SKM-1 (cell line): ENCODE data around the gene CH25H.
A peak's percentile ranks its signal among the peaks of the same experiment; 100 is the strongest.
"Not testable (repeated sequence)": the region's sequence is repeated elsewhere in the genome, so short reads cannot be mapped to it uniquely, and the experiment has no call there.

Experiments
- DNase-seq: peaks from one replicate; lab custom pipeline; 2025; ENCODE audit not compliant: unreplicated experiment; lab: John Stamatoyannopoulos, UW

The CH25H gene

DNA sequence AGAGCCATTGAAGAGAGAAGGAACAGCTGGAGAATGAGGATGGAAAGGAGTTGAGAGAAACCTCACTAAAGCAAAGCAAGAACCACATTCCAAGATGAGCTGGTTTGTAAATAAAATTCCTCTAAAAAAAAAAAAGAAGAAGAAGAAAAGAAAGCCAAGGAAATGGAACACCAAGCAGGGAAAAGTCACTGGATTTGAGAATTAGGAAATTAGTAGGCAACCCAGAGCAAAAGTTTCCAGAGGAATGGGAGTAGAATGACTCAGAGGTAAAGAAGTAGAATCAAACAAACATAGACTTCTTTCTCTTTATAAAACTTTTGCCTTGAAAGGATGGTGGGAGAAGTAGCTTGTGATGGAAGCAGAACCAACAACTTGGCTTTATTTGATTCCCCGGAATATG is 3.9 kb downstream of the CH25H start:
- no peak for DNase-seq

GRCh38 chr10:89202033-89202425 is 5.1 kb downstream of the CH25H start:
- no peak for DNase-seq

- no peak for DNase-seq
Measured at GRCh38 chr10:89201345-89202032, 5.6 kb downstream of the CH25H start.

- DNase-seq: no peak
Measured at GRCh38 chr10:89197473-89197872, 9.6 kb downstream of the CH25H start.

- DNase-seq: not testable (repeated sequence)
Measured at GRCh38 chr10:89191301-89191700, 15.8 kb downstream of the CH25H start.

DNA sequence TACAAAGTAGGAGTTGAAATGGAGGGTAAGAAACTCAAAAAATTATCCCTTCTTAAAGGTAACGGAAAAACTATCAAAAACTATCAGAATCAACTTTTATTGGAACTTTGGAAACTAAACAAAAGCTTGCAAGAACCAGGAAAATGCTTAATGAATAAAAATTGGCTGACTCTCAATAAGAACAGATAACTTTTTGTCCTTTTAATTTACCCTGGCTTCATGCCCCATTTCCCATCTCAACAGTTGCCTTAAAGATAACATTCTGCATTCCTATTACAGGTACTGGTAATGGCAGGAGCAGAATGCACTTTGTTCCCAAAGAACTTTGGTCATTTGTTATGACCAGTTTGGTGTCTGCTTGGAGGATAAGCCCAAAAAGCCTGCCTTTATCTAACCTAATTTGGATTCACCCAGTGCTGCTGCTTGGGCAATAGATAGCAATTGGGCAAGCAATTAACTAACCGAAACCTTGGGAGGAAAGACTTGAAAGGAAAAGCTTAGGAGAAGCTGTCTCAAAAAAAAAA is 17.8 kb downstream of the CH25H start:
- no peak for DNase-seq

DNA sequence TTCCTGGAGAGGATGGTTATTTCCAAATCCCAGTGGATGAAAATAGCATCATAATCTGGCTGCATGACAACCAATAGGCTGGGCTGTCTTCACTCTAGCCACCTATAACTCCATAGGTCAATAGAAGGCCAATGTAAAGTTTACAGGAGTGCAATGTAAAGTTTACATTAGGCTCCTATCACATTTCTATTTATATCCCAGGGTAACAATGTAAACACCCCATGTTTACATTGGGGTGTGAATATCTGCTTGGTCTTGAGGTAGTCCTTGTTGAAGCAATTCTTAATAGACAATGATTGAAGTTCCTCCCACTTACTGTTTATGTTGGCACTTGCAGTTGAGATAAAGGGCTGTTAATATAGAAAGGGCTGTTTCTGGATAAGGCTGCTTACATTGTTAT is 21.5 kb downstream of the CH25H start:
- no peak for DNase-seq

GRCh38 chr10:89184638-89185037 is 22.5 kb downstream of the CH25H start:
- no peak for DNase-seq

DNA sequence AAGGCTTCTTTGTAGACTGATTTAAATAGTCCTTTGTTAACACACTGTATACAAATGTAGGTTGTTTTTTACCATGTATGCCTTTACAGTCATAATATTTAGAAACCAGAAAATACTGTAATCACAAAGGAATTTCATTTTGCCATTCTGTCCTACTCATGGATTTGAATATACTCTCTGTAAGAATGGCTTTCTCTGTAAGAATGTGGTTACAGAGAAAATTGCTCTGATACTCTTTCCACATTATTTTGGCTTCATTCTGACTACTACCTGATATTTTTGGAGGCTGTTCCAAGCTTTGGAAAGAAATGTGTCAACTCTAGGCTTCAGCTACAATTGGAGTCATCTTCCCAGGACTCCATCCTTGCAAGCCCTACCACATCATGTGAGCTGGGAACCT is 23.5 kb downstream of the CH25H start:
- no peak for DNase-seq

DNA sequence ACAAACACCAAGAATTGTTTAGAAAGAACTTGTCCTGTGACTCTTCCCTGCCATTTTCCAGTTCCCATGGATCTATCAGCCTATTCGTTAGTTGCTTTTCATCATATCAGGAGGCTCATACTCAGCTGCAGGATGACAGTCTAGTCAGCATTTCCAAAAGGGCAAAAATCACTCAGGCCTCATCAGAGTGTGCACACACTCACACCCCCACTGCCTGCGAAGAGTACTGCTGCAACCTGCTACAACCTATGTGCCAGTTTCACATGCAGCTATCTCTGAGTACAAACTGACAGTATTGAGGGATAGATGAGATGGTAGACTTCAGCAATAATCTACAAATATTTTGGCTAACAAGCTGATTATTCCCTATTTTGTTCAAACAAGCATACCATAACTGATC is 24.2 kb downstream of the CH25H start:
- no peak for DNase-seq

DNA sequence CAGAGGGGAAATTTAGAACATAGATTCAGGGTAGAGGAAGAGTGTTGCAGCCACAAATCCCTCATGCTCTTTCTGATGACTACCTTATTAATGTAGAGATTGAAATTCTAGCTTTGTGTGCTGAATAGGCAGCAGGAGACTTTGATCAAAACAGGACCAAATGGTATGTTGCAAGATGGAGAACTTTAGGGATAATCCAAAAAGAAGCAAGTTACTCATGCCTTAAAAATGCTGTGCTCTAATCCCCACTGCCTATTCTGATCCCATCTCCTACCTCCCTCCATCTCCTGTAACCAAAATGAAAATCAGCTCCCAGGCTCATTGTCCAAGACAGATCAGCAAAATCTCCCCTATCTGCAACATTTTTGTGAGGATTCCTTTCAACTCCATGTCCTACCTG is 31.3 kb downstream of the CH25H start:
- no peak for DNase-seq

DNA sequence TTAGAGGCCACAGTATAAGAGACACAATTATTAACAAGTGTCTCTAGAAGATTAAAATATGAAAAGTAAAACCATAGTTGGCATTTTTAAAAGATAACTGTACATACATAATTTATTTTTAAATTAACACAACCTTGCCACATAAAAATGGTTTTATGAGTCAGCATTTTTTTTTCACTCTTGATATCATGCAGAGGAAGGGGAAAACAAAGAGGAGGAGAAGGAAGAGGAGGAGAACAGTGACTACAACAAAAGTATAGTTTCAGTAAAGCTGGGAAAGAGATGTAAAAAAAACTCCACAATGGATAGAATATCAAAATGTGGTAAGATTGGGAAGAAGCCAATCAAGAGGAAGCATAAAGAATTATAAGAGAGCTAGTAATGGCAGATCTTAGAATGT is 34.0 kb downstream of the CH25H start:
- no peak for DNase-seq

DNA sequence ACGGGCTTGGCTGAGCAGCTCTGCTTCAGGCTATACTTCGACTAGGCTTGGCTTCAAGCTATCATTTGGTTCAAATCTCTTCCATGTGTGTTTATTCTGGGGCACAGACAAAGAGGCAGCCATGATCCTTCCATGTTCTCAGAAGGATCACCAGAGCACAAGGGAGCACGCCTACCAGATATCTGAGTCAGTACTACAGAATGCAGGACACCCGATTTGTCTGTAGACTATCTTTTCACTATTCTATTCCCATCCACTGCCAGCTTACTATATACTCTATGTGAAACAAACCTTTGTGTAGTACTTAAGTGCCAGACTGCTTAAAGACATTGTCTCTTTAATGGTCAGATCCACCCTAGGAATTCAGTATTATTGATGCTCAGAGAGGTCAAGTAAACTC is 35.1 kb downstream of the CH25H start:
- no peak for DNase-seq

DNA sequence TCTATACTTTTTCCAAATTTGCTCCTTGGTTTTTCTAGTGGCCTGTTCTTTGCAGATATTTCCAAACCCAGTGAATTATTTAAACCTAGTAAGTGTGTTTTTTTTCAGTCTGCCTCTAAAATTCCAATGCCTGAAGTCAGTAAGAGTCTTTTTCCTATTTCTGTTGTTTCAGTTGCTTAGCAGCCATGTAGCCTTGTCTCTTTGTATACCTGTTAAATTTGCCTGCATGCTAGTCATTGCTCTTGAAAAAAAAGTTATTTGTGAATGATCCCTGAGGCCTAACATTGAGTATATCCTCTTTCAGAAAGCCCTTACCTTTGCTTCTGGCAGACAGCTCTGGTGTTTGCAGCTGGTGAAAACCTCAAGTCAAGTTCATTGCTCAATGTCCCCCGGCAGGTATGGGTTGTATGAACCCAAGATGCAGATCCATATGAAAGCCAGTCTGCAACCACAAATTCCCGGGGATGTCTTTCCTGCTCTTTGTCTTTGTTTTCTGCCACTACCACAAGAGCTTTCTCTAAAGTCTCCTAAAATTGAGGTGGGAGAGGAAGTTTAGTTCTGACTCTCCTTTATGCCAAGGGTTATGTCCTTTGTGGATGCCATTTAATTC is 35.7 kb downstream of the CH25H start:
- no peak for DNase-seq

GRCh38 chr10:89168354-89168900 is 38.7 kb downstream of the CH25H start:
- DNase-seq: not testable (repeated sequence)

DNA sequence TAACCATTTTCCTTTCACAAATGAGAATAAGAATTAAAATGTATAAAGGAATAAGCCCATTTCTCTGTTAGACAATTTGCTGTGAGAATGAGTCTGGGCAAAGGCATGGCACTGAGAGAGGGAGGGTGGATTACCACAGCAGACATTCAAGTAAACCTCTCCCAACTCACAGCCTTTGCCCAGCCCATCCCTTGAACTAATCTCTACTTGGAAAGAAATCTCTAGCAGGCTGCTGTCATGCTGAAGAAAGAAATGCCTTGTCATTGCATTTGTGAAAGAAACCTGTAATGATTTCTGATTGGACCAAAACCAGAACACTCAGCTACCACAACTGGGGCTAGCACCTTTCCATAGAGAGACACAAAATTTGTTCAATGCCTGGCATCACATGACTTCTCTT is 39.2 kb downstream of the CH25H start:
- no peak for DNase-seq

DNA sequence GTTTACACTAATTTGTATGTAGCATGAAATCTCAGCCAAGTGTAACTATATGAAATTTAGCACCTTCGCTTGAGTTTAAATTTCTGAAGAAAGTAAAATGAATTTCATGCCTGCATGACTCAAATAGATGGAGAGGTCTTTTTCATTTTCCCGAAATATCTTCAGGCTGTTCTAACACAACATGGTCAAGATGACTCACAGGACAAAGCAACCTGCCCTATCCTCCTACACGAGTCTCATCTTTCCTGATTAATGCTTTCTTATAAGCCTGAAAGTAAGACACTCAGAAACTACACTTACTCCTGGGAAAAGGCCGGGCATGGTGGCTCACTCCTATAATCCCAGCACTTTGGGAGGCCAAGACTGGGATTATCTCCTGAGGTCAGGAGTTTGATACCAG is 41.2 kb downstream of the CH25H start:
- DNase-seq: no peak

DNA sequence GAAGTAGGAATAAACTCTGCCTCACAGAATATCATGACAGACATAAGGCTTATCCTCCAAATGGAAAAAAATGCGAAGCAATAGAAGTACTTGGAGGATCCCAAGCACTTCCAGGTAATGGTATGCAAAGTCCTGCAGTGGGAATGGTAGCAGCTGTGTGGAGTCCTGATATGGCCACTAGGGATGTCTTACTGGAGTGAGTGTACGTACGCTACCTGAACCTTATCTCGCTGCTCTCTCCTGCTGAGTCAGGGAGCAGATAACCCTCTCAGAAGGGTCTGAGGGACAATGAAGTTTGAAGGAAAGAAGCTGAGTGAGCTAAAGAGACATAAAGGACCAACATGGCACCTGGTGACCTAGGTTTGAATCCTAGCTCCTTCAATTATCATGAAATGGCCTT is 42.2 kb downstream of the CH25H start:
- DNase-seq: no peak

DNA sequence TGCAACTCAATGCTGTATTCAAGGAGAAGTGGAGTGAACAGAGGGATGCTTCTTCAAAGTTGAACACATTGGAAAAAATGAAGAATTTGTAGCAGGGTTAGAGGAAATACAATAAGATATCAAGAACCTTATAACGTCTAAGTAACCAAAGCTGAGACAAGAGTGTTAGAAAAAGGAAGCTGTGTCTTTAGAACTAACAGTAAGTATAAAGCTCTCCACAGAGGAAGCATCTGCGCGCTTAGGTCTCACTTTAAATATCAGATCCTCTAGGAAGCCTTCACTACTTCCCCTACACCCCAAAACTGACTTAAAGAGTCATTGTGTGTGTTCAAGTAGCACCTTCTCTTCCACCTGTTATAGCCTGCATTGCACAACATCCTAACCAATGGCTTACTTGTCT is 43.0 kb downstream of the CH25H start:
- DNase-seq: peak; percentile 23

GRCh38 chr10:89163265-89163995 is 43.7 kb downstream of the CH25H start:
- no peak for DNase-seq

- no peak for DNase-seq
Measured at GRCh38 chr10:89162596-89162995, 44.5 kb downstream of the CH25H start.

- DNase-seq: no peak
Measured at GRCh38 chr10:89160339-89160738, 46.8 kb downstream of the CH25H start.
